Measurements from ENCODE around the gene NPR2.
A peak's percentile ranks its signal among the peaks of the same experiment; 100 is the strongest.

Gene NPR2

GRCh38 chr9:35834260-35835215 lies 43.1 kb downstream of the NPR2 start:
- DNase-seq = no peak

- DNase-seq = no peak
These were observed 43.8 kb downstream of the NPR2 start for GRCh38 chr9:35835216-35835632.

DNA sequence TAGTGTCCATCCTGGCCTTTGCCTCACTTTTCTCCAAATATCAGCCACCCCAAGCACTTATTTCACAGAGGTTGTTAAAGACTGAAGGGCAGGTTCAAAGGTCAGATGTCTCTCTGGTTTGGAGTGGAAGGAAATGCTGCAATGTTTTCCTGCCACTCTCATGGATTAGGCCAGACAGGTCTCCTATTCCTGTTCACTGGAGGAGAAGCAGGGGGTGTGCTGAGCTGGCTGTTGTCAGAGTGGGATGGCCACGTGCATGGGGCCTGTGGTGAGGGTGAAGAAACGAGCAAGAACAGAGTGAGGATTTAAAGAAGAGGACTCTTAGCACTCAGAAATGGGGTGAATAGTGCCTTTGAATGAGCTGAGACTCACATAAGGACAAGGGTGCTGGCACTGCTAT lies 44.4 kb downstream of the NPR2 start:
- DNase-seq = no peak

DNA sequence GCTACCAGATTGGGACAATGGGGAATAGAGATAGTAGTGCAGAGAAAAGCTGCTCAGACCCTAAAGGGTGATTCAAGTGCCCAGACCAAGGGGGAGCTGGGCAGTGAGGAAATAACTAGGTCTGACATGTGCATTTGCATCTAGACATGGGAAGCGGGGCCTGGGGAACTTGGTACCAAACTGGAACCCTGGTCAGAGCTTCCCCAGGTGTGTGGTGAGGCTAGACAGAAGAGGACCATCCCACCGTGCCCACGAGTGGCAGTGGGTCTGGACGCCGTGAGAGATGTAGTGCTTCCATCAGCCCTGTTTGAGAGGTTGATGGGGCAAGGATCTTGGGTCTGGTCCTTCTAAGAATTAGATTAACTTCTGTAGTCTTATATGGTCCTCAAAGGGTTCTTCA lies 45.2 kb downstream of the NPR2 start:
- no peak for DNase-seq

DNA sequence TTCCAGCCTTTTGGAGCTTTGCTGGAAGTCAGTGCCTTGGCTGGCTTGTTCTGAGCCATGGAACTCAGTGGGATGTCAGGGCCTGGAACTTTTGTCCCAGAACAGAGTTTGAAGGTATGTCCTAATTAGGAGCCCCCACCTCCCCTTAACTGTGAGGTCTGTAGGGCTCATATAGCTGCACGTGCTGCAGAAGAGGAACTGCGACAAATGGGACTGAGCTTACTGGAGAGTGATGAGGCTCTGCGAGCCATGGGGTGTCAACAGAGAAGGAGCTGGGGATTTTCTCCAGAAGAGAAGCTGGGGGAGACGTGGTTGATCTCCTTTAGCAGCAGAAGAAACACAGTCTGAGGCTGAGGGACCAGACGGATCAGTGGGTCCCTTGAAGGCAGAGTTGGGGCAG lies 48.5 kb downstream of the NPR2 start:
- DNase-seq = no peak

DNA sequence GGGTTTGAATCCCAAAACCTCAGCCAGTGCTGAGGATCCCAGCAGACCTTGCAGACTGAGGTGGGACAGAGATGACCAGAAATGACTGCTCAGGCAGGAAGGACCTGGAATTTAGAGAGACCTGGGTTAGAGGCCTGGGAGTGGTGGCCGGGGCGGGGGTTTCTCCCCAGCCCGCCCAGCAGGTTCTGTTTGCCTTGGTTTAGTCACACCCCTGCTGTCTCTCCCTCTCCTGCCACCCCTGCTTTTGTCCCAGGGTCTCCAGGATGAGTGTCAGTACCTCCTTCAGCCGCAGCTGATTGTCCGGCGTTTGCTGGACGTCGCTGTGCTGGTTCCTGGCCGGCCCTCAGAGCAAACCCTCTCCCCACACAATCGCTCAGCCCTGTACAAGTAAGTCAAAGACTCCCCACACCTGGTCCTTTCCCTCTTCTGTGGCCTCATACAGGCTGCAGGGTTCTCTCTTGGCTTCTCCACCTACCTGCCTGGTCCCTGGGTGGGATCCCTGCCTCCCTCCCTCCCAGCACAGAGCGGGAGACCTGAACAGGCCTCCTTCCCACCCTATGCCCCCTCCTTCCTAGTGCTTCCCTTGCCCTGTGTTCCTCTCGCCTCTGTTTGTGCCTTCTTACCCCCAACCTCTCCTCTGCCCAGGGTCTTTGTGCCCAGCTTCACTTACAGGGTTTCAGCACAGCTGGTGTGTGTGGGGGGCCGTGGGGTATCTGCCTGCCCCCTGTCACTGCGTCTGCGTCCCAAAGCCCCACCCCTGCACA lies 49.7 kb downstream of the NPR2 start:
- DNase-seq = no peak

DNA sequence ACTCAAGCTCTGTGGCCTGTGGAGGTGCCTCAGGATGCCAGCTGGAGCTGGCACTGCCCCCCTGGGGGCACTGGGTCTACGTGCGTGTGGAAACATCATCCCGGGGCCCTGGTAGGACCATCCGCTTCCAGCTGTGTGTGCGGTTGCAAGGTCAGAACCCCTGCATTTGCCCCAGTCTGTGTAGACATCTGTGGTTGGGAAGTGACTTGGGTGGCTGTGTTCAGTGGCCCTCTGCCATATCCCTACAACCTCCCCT lies 50.2 kb downstream of the NPR2 start:
- no peak for DNase-seq

DNA sequence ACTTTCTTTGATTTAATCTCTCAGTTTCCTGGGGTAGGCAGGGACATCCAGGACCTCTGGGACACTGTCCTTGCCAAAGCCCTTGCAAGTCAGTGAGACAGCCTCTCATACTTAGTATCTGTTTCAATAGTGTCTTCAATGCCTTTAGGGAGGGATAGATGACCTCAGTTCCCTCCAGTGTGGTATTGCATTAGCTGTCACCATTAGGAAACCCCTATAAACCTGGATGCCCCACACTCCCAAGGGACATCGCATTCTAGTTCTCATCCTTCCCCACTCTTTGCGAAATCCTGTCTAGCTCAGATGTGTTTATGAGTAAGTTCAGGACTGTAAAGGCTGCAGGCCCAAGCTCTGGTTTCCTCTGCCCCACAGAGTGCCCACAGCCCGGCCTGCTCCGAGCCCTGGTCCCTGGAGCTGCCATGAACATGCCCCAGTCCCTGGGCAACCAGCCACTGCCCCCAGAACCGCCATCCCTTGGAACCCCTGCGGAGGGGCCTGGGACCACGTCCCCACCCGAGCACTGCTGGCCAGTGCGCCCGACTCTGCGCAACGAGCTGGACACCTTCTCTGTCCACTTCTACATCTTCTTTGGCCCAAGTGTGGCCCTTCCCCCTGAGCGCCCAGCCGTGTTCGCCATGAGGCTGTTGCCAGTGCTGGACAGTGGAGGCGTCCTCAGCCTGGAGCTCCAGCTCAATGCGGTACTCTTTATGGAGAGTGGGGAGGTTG lies 50.8 kb downstream of the NPR2 start:
- DNase-seq = no peak

- DNase-seq = no peak
These were observed 51.4 kb downstream of the NPR2 start for GRCh38 chr9:35842795-35843194.

DNA sequence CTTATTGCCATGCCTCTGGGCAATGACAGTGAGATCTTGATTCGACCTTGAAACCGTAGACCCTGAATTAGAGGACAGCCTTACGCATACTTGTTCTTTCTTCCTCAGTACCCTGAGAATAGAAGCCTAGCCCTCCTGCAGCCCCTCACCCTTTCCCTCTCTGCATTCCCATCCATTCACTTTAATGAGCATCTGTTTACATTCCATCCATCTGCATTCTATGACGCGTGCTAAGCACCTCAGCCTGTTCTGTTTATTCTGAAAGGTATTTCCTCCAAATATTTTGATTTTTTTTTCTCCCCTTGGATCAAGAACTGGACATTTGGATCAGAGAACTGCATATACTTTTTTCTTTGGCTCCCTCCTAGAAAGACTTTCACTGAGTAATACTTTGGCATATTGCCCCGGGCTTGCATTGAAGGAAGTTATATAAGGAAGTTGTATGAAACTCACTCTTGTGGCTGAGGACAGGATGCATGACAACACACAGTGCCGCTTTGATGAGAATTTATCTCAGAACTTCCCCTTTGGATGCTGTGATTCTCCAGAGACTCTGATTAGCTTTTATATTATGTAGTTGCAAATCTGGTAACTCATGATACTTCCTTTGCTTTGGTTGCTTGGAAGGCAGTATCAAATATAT lies 53.4 kb downstream of the NPR2 start:
- DNase-seq = no peak

GRCh38 chr9:35845824-35846771 lies 54.7 kb downstream of the NPR2 start:
- no peak for DNase-seq

DNA sequence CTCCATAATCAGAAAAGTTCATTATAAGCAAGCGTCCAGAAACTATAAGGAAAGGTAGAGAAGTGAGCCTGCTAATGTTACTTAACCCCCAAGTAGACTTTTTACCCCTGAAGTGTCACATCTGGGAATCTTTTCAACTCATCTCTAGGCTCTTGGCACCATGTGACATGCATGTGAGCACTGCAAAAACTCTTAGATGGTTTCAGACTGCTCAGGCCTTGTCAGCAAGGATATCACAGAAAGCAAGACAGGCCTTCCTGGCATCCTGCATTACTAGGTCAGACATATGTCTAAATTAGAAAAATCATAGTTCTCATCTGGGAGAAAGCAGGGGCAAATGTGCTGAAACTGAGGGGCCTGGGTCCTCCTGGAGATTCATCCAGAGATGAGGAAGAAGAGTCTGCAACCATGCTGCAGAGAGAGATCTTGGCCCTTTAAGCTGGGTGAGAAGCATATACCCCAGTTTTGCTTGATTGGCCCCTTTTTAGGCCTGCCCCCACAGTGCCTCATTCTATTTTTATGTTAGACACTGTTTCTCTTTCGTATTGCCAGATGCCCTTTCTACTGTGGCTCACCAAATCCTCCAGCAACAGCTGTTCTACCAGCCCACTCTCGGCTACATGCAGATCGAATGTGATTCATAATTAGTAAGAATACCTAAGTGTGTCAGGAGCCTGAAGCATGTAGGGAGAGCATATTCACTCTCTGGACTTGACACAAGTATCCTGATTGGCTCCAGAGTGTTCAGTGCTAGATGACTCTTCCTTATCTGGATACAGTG lies 56.6 kb downstream of the NPR2 start:
- DNase-seq = peak; percentile 26 to 53

DNA sequence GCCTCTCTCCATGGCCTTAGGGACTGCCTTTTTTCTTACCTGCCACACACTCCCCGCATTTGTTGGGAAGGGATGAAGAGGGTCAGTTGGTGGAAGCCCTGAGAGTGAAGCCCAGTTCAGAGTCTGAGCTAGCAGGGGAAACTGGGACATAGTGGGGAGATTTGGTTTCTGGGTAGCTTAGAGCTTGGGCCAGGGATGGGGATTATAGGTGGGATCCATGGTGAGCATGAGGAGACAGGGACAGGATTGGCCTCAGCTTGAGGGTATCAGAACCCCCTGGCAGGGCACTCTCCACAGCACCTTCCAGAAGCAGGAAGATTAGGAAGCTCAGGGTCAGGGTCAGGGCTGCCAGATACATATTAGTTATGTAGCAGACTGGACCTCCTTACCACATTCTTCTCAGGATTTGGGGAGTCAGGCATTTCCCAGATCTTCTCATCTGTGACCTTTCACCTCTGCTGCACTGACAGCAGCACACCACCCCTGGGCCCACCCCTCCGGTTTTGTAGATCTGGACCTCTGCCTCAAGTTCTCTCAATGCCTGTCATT lies 61.0 kb downstream of the NPR2 start:
- DNase-seq = no peak

DNA sequence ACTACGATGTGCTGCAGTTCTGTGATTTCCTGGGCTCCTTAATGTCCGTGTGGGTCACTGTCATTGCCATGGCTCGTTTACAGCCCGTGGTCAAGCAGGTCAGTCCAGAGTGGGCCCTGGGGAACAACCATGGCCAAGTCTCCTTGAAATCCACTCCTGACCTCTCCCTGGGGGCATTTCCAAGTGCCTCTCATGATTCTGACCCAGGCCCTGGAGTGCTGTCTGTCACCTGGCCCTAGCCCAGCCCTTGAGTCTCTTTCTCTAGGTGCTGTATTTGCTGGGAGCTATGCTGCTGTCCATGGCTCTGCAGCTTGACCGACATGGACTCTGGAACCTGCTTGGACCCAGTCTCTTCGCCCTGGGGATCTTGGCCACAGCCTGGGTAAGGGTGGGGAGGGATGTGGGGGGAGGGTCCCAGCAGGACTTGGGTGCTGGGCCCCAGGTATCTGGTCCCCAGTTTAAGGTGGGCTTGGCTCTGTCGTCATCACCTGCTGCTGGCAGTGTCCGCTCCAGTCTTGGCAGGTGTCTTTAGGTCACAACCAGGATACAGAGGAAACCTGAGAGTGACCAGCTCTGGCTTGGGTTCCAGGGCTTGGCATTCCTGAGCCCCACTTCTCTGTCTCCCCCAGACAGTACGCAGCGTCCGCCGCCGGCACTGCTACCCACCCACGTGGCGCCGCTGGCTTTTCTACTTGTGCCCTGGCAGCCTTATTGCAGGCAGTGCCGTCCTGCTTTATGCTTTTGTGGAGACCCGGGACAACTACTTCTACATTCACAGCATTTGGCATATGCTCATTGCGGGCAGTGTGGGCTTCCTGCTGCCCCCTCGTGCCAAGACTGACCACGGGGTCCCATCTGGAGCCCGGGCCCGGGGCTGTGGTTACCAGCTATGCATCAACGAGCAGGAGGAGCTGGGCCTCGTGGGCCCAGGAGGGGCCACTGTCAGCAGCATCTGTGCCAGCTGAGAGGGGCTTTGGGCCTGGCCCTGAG lies 61.8 kb downstream of the NPR2 start:
- no peak for DNase-seq

- no peak for DNase-seq
These were observed 62.8 kb downstream of the NPR2 start for GRCh38 chr9:35854091-35854762.

DNA sequence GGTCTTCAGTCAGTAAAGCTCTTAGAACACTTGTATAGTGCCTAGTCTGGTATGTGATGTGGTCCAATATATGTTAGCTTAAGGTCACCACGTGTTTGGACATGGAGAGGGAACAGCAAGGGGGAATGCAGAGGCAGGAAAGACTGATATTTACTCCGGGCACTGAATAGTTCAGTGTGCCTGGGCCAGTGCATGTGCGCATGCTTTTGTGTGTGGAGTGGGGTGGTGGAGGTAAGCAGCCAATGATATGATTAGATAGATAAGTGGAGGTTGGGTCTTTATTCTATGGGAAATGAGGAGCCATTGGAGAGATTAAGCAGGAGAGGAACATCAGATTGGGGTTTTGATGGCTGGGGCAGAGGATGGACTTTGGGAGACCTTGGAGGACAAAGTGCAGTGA lies 64.8 kb downstream of the NPR2 start:
- DNase-seq = no peak

- no peak for DNase-seq
These were observed 65.5 kb downstream of the NPR2 start for GRCh38 chr9:35856882-35857281.

DNA sequence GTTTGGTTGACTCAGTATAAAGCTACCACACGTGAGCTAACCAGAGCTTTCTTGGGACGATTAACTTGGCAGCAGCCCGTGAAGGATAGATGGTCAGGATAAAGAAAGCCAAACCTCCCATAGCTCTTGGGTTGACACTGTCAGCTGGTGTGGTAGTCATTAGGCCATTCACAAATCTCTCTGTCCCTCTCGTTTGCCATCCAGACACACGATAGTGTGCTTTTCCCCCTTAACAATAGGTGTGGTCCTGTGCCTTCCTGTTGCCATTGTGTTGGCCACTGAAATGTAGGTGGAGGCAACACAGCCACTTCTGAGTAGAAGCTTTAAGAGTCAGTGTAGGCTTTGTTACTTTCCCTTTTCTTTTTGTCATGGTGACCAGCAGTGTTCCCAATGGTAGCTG lies 67.1 kb downstream of the NPR2 start:
- no peak for DNase-seq
